Activated T-helper 17 cell treated with anti-CD3 and anti-CD28 coated beads, Interleukin-2, amount 50 U/mL, for 72 hours (primary cell): ENCODE data around the gene NINL. TPM values are rescaled to one million over a fixed set of nuclear protein-coding genes. Genes with fewer than 3 reads are reported as not detected.
A peak's percentile ranks its signal among the peaks of the same experiment; 100 is the strongest.

ENCODE experiments used
- ATAC-seq: fragments of 150-1000 bp; cut with Tn5 transposase; replicated peaks from 2 replicates; pipeline ENCODE4 v1.10.0; 2021; ENCODE audit warnings: mild to moderate bottlenecking, moderate library complexity
- H3K27ac Mint-ChIP-seq: one replicate; pipeline ENCODE4 v1.8.0; 2022; ENCODE audit warnings: mixed read lengths
- H3K27me3 Mint-ChIP-seq: one replicate; pipeline ENCODE4 v1.8.0; 2022; ENCODE audit warnings: mixed read lengths
- H3K36me3 Mint-ChIP-seq: one replicate; pipeline ENCODE4 v1.8.0; 2022; ENCODE audit warnings: low read depth, mild to moderate bottlenecking, mixed read lengths
- H3K4me1 Mint-ChIP-seq: one replicate; pipeline ENCODE4 v1.8.0; 2022; ENCODE audit warnings: mixed read lengths
- H3K4me3 Mint-ChIP-seq: one replicate; pipeline ENCODE4 v1.8.0; 2022; ENCODE audit warnings: mild to moderate bottlenecking, mixed read lengths
- H3K9me3 Mint-ChIP-seq: one replicate; pipeline ENCODE4 v1.8.0; 2022; ENCODE audit warnings: mixed read lengths
- total RNA-seq, 2 donors: library from RNA; stranded (reverse); gene quantifications; one replicate each; pipeline ENCODE4 v1.2.3, GENCODE V29; 2022

The NINL gene
- total RNA-seq, 2 donors from 2014 or later = 1.7 to 4.6 TPM

GRCh38 chr20:25422032-25422431 is 163.3 kb downstream of the NINL start:
- Mint-ChIP-seq H3K4me3 (no peak overlapping the region), H3K9me3 (no peaks in the 10 kb centered on the region), H3K27me3 (no peaks in the 10 kb centered on the region), H3K36me3 (peaks cover 44% of the 10 kb centered on the region), H3K4me1 (peaks cover 5% of the 10 kb centered on the region), H3K27ac (no peak overlapping the region)
- ATAC-seq = no peak

- H3K36me3 Mint-ChIP-seq = peaks cover 46% of the 10 kb centered on the region
- H3K27me3 Mint-ChIP-seq = no peaks in the 10 kb centered on the region
- no peak overlapping the region for H3K4me3 Mint-ChIP-seq
- no peak overlapping the region for H3K27ac Mint-ChIP-seq
- no peaks in the 10 kb centered on the region for H3K9me3 Mint-ChIP-seq
- ATAC-seq = no peak
- H3K4me1 Mint-ChIP-seq = peaks cover 4% of the 10 kb centered on the region
Measured at GRCh38 chr20:25421102-25421501, 164.2 kb downstream of the NINL start.

GRCh38 chr20:25418776-25419175 is 166.6 kb downstream of the NINL start:
- Mint-ChIP-seq H3K4me3 (no peak overlapping the region), H3K27me3 (no peaks in the 10 kb centered on the region), H3K4me1 (no peaks in the 10 kb centered on the region), H3K27ac (no peak overlapping the region), H3K36me3 (peaks cover 37% of the 10 kb centered on the region), H3K9me3 (no peaks in the 10 kb centered on the region)
- no peak for ATAC-seq

- ATAC-seq = no peak
- H3K4me3 Mint-ChIP-seq = peak overlapping the region; percentile 95
- no peaks in the 10 kb centered on the region for H3K9me3 Mint-ChIP-seq
- H3K27ac Mint-ChIP-seq = no peak overlapping the region
- peaks cover 12% of the 10 kb centered on the region for H3K4me1 Mint-ChIP-seq
- peaks cover 23% of the 10 kb centered on the region for H3K36me3 Mint-ChIP-seq
- no peaks in the 10 kb centered on the region for H3K27me3 Mint-ChIP-seq
Measured at GRCh38 chr20:25408890-25409289, 176.4 kb downstream of the NINL start.

- Mint-ChIP-seq H3K27me3 (no peaks in the 10 kb centered on the region), H3K27ac (peak overlapping the region; percentile 96)
- no peak for ATAC-seq
Measured at GRCh38 chr20:25408170-25408547, 177.2 kb downstream of the NINL start.

GRCh38 chr20:25407311-25408169 is 177.8 kb downstream of the NINL start, which contains the start of gene GINS1:
Gene GINS1, plus strand, starts transcription at chr20:25407673. Its CDS starts 148 bp downstream, at chr20:25407821.
- peak; percentile 94 for ATAC-seq
- peaks cover 7% of the 10 kb centered on the region for H3K9me3 Mint-ChIP-seq
- peak within 1 kb of the TSS; percentile 96 for H3K27ac Mint-ChIP-seq
- no peaks in the 10 kb centered on the region for H3K27me3 Mint-ChIP-seq
- peaks cover 16% of the 10 kb centered on the region for H3K36me3 Mint-ChIP-seq
- H3K4me1 Mint-ChIP-seq = peaks cover 12% of the 10 kb centered on the region
- H3K4me3 Mint-ChIP-seq = peak within 1 kb of the TSS; percentile 95

More at GRCh38 chr20:25408170-25408547, 177.2 kb downstream of the NINL start:
- H3K4me3 Mint-ChIP-seq = peak overlapping the region; percentile 95
- H3K4me1 Mint-ChIP-seq = peaks cover 12% of the 10 kb centered on the region
- peaks cover 16% of the 10 kb centered on the region for H3K36me3 Mint-ChIP-seq
- H3K9me3 Mint-ChIP-seq = peaks cover 4% of the 10 kb centered on the region

Other genes starting within 250 kb of the NINL start
- gene ABHD12, start 194.7 kb downstream of the NINL start, total RNA-seq = 10 to 100 TPM; 11.2 to 23.0 TPM
- 10 to 100 TPM; 20.9 to 31.1 TPM for gene GINS1, start 177.9 kb downstream of the NINL start, total RNA-seq
- 1 to 10 TPM; 7.1 to 9.4 TPM for gene NANP, start 38.5 kb upstream of the NINL start, total RNA-seq
- gene ZNF337, start 111.3 kb upstream of the NINL start, total RNA-seq = 10 to 100 TPM; 15.0 to 19.3 TPM